Keratinocyte (primary cell): ENCODE measurements around the gene OPRL1. TPM values are rescaled to one million over a fixed set of nuclear protein-coding genes. Genes with fewer than 3 reads are reported as not detected.

Source experiments
- DNase-seq: peaks from one replicate; pipeline ENCODE4 v3.0.0-alpha.2; 2011; ENCODE audit warnings: low read depth, missing footprints, low spot score
- FAIRE-seq: peaks from 2 replicates; lab custom pipeline; 2011; peaks lifted over from hg19 to GRCh38; lab: Jason Lieb, UNC
- H2AFZ ChIP-seq: 2 replicates; pipeline ENCODE4 v1.6.0; 2012; ENCODE audit warnings: low read length, control low read depth, inconsistent platforms; ENCODE audit not compliant: control insufficient read depth
- H3K27ac ChIP-seq: 2 replicates; pipeline ENCODE4 v1.5.1; 2011; ENCODE audit warnings: low read length; ENCODE audit not compliant: control insufficient read depth, insufficient read depth
- H3K27me3 ChIP-seq: 3 replicates; pipeline ENCODE4 v1.6.0; 2011; ENCODE audit warnings: low read length; ENCODE audit not compliant: control insufficient read depth, insufficient read depth; ENCODE audit errors: extremely low read depth
- H3K36me3 ChIP-seq, 2 experiments: 2 replicates in 1 of 2; 3 replicates in 1 of 2; pipeline ENCODE4 v1.5.1; 2011; ENCODE audit warnings: low read length in 2 of 2, mild to moderate bottlenecking in 1 of 2; ENCODE audit not compliant: control insufficient read depth in 2 of 2, insufficient read depth in 2 of 2; ENCODE audit errors: extremely low read depth in 1 of 2
- H3K4me1 ChIP-seq: 3 replicates; pipeline ENCODE4 v1.5.1; 2011; ENCODE audit warnings: low read length; ENCODE audit not compliant: control insufficient read depth, insufficient read depth; ENCODE audit errors: extremely low read depth
- H3K4me2 ChIP-seq: 3 replicates; pipeline ENCODE4 v1.6.0; 2011; ENCODE audit warnings: low read depth, low read length; ENCODE audit not compliant: control insufficient read depth, insufficient read depth; ENCODE audit errors: extremely low read depth
- H3K4me3 ChIP-seq, 3 experiments: fragments of 200-600 bp in 1 of 3; sonication (generic) in 1 of 3; 2 replicates in 2 of 3; 3 replicates in 1 of 3; pipeline ENCODE4 v1.5.1; 2011 to 2016; ENCODE audit warnings: low read length in 3 of 3, mild to moderate bottlenecking in 3 of 3, control low read depth in 2 of 3, inconsistent platforms in 1 of 3, low read depth in 1 of 3, mixed read lengths in 1 of 3, mixed run types in 1 of 3, moderate library complexity in 1 of 3; ENCODE audit not compliant: control insufficient read depth in 2 of 3, insufficient read depth in 2 of 3; ENCODE audit errors: extremely low read depth in 1 of 3
- H3K79me2 ChIP-seq: 2 replicates; pipeline ENCODE4 v1.6.0; 2012; ENCODE audit warnings: low read length; ENCODE audit not compliant: control insufficient read depth, insufficient read depth
- H3K9ac ChIP-seq: 3 replicates; pipeline ENCODE4 v1.6.0; 2011; ENCODE audit warnings: low read length; ENCODE audit not compliant: control insufficient read depth, insufficient read depth; ENCODE audit errors: extremely low read depth
- H3K9me1 ChIP-seq: 3 replicates; pipeline ENCODE4 v1.6.0; 2011; ENCODE audit warnings: low read length; ENCODE audit not compliant: control insufficient read depth, insufficient read depth; ENCODE audit errors: extremely low read depth
- H3K9me3 ChIP-seq: 2 replicates; pipeline ENCODE4 v1.5.1; 2012; ENCODE audit warnings: low read depth, low read length; ENCODE audit not compliant: control insufficient read depth
- H4K20me1 ChIP-seq: 3 replicates; pipeline ENCODE4 v1.6.0; 2011; ENCODE audit warnings: low read length; ENCODE audit not compliant: control insufficient read depth, insufficient read depth; ENCODE audit errors: extremely low read depth
- CTCF ChIP-seq, 3 experiments: IDR thresholded peaks in 1 of 3; conservative IDR thresholded peaks in 1 of 3; optimal IDR thresholded peaks in 1 of 3; 2 replicates in 2 of 3; 3 replicates in 1 of 3; pipeline versions ENCODE3 to v1.5.1; 2011; ENCODE audit warnings: low read length in 3 of 3, mild to moderate bottlenecking in 3 of 3, moderate library complexity in 2 of 3, control low read depth in 1 of 3, inconsistent platforms in 1 of 3; ENCODE audit not compliant: insufficient read depth in 2 of 3; ENCODE audit errors: extremely low read depth in 1 of 3
- EZH2 ChIP-seq: IDR thresholded peaks from one replicate; pipeline ENCODE4 v1.6.1; 2012; ENCODE audit warnings: inconsistent platforms, mild to moderate bottlenecking, low read length, moderate library complexity
- dilution Hi-C: fragments of 300-500 bp; cut with MboI; formaldehyde crosslinking; loops from one replicate; pipeline ENCODE4 v1.7.0; 2020; ENCODE audit warnings: low sequenced_read_pairs; ENCODE audit not compliant: extremely low pct_ligation_motif_present
- polyA plus RNA-seq, 5 experiments: library from polyadenylated mRNA; depleted of rRNA in 3 of 5; stranded (reverse) in 3 of 5; stranded (forward) in 1 of 5; unstranded in 1 of 5; fragments of >200 nt; gene quantifications; 1 replicate in 1 of 5; 2 replicates in 3 of 5; 3 replicates in 1 of 5; pipeline versions ENCODE4 v1.2.1 to v1.2.3, GENCODE V29; 2011 to 2012; ENCODE audit warnings: missing spikeins in 2 of 5, low read depth in 1 of 5, low replicate concordance in 1 of 5

The OPRL1 gene
- polyA plus RNA-seq, 1 donor (not counting 4 experiments of a cell fraction or from before 2014, with no cell fraction given): 0.25 TPM

DNA sequence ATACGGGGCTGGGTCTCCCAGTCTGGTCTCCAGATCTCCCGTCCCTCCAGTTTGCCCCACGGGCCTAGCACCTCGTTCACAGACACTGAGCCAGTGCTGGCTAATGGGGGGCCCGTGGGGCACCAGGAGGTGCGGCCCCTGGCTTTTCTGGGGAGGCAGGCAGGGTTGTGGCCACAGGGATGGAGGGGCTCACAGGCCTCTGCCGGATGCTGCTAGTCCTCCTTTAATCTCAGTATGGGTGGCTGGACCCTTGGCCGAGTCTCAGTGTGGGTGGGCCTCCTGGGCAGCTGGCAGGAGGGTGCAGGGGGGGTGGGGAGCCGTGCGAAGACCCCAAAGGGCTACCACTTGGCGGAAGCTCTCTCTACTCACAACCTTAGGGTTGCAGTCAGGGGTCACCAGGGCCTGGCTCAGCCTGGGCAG is 28.8 kb upstream of the OPRL1 start:
- no peak overlapping the region for H3K27ac ChIP-seq
- H3K79me2 ChIP-seq: no peaks in the 10 kb centered on the region
- H3K36me3 ChIP-seq: no peaks in the 10 kb centered on the region
- peaks cover 2% of the 10 kb centered on the region for H4K20me1 ChIP-seq
- TF ChIP-seq EZH2 (no peak), CTCF (optimal IDR thresholded peaks at IDR 0.05 in 1 of 3, IDR thresholded peaks at IDR 0.05 in 1 of 3, conservative IDR thresholded peaks at IDR 0.05 in 1 of 3; ENCODE audit: extremely low read depth in 1 of 3, insufficient read depth in 2 of 3, low read length in 3 of 3) (no peak)
- FAIRE-seq: no peak
- no peak overlapping the region for H3K9ac ChIP-seq
- H3K4me3 ChIP-seq: no peak overlapping the region
- no peak overlapping the region for H2AFZ ChIP-seq
- dilution Hi-C loops: no loop called here
- no peak for DNase-seq
- no peak overlapping the region for H3K4me2 ChIP-seq
- no peaks in the 10 kb centered on the region for H3K9me3 ChIP-seq
- peaks cover 28% of the 10 kb centered on the region for H3K4me1 ChIP-seq
- H3K27me3 ChIP-seq: peaks cover 39% of the 10 kb centered on the region
- H3K9me1 ChIP-seq: no peaks in the 10 kb centered on the region

- Histone ChIP-seq H3K9me1 (no peaks in the 10 kb centered on the region), H3K4me1 (peaks cover 28% of the 10 kb centered on the region), H2AFZ (no peak overlapping the region), H3K36me3 (no peaks in the 10 kb centered on the region), H3K79me2 (no peaks in the 10 kb centered on the region), H3K4me3 (no peak overlapping the region), H3K4me2 (no peak overlapping the region), H4K20me1 (peaks cover 2% of the 10 kb centered on the region), H3K9me3 (no peaks in the 10 kb centered on the region), H3K9ac (no peak overlapping the region), H3K27me3 (peaks cover 33% of the 10 kb centered on the region), H3K27ac (no peak overlapping the region)
- DNase-seq: no peak
- dilution Hi-C loops: no loop called here
- no peak for FAIRE-seq
- no peak for TF ChIP-seq EZH2
- TF ChIP-seq CTCF (optimal IDR thresholded peaks at IDR 0.05 in 1 of 3, IDR thresholded peaks at IDR 0.05 in 1 of 3, conservative IDR thresholded peaks at IDR 0.05 in 1 of 3; ENCODE audit: extremely low read depth in 1 of 3, insufficient read depth in 2 of 3, low read length in 3 of 3): no peak
Observed at GRCh38 chr20:64051561-64052325, 28.1 kb upstream of the OPRL1 start.
